ENCODE results near the gene MICU1.

Gene MICU1

GRCh38 chr10:72508033-72508432, 117.8 kb downstream of the MICU1 start:
- no peak overlapping the region for H3K27ac ChIP-seq (ENCODE audit: low read depth, low read length)
- H3K79me2 ChIP-seq (ENCODE audit: control insufficient read depth, low read length): no peaks in the 10 kb centered on the region
- TF ChIP-seq CTCF (IDR thresholded peaks at IDR 0.05; ENCODE audit: low read depth, low read length, poor library complexity, severe bottlenecking) (no peak), EZH2phosphoT487 (IDR thresholded peaks at IDR 0.05; ENCODE audit: borderline replicate concordance, low read length) (no peak)
- no peaks in the 10 kb centered on the region for H3F3A ChIP-seq (ENCODE audit: control insufficient read depth, insufficient read depth)
- H3K4me1 ChIP-seq (ENCODE audit: control insufficient read depth, low read length): peaks cover 12% of the 10 kb centered on the region
- no peak overlapping the region for H3K4me3 ChIP-seq (ENCODE audit: low read length)
- H3K9me2 ChIP-seq (replicated peaks; ENCODE audit: control insufficient read depth, low read length): no peaks in the 10 kb centered on the region
- no peaks in the 10 kb centered on the region for H3K9me3 ChIP-seq (ENCODE audit: control insufficient read depth, insufficient read depth, low read length)
- no peak overlapping the region for H3K4me2 ChIP-seq (ENCODE audit: low read length)
- H3K27me3 ChIP-seq (ENCODE audit: control insufficient read depth, low read length): no peaks in the 10 kb centered on the region
- H3K36me3 ChIP-seq (ENCODE audit: control insufficient read depth, low read length): no peaks in the 10 kb centered on the region
- no peaks in the 10 kb centered on the region for H4K20me1 ChIP-seq (ENCODE audit: control insufficient read depth, insufficient read depth, low read depth, low read length)

- Histone ChIP-seq H3K4me1 (ENCODE audit: control insufficient read depth, low read length) (peaks cover 12% of the 10 kb centered on the region), H3K27ac (ENCODE audit: low read depth, low read length) (no peak overlapping the region), H3K79me2 (ENCODE audit: control insufficient read depth, low read length) (no peaks in the 10 kb centered on the region), H3K4me2 (ENCODE audit: low read length) (no peak overlapping the region), H4K20me1 (ENCODE audit: control insufficient read depth, insufficient read depth, low read depth, low read length) (no peaks in the 10 kb centered on the region), H3K9me2 (replicated peaks; ENCODE audit: control insufficient read depth, low read length) (no peaks in the 10 kb centered on the region), H3K4me3 (ENCODE audit: low read length) (no peak overlapping the region), H3K27me3 (ENCODE audit: control insufficient read depth, low read length) (no peaks in the 10 kb centered on the region), H3F3A (ENCODE audit: control insufficient read depth, insufficient read depth) (no peaks in the 10 kb centered on the region), H3K9me3 (ENCODE audit: control insufficient read depth, insufficient read depth, low read length) (no peaks in the 10 kb centered on the region), H3K36me3 (ENCODE audit: control insufficient read depth, low read length) (no peaks in the 10 kb centered on the region)
- TF ChIP-seq EZH2phosphoT487 (IDR thresholded peaks at IDR 0.05; ENCODE audit: borderline replicate concordance, low read length) (no peak), CTCF (IDR thresholded peaks at IDR 0.05; ENCODE audit: low read depth, low read length, poor library complexity, severe bottlenecking) (no peak)
Measured at GRCh38 chr10:72506474-72506873, 119.4 kb downstream of the MICU1 start.

- H3K9me3 ChIP-seq (ENCODE audit: control insufficient read depth, insufficient read depth, low read length): no peaks in the 10 kb centered on the region
Measured at GRCh38 chr10:72505435-72505834, 120.4 kb downstream of the MICU1 start.

More at GRCh38 chr10:72505435-72505834, 120.4 kb downstream of the MICU1 start:
- Histone ChIP-seq H3K27me3 (ENCODE audit: control insufficient read depth, low read length) (no peaks in the 10 kb centered on the region), H3K4me2 (ENCODE audit: low read length) (no peak overlapping the region), H3F3A (ENCODE audit: control insufficient read depth, insufficient read depth) (no peaks in the 10 kb centered on the region), H3K27ac (ENCODE audit: low read depth, low read length) (no peak overlapping the region), H3K4me3 (ENCODE audit: low read length) (no peak overlapping the region), H4K20me1 (ENCODE audit: control insufficient read depth, insufficient read depth, low read depth, low read length) (no peaks in the 10 kb centered on the region), H3K4me1 (ENCODE audit: control insufficient read depth, low read length) (peaks cover 12% of the 10 kb centered on the region), H3K9me2 (replicated peaks; ENCODE audit: control insufficient read depth, low read length) (no peaks in the 10 kb centered on the region), H3K36me3 (ENCODE audit: control insufficient read depth, low read length) (no peaks in the 10 kb centered on the region), H3K79me2 (ENCODE audit: control insufficient read depth, low read length) (no peaks in the 10 kb centered on the region)
- TF ChIP-seq EZH2phosphoT487 (IDR thresholded peaks at IDR 0.05; ENCODE audit: borderline replicate concordance, low read length) (no peak), CTCF (IDR thresholded peaks at IDR 0.05; ENCODE audit: low read depth, low read length, poor library complexity, severe bottlenecking) (no peak)
